ENCODE data around the gene PUM1.

Gene PUM1

DNA sequence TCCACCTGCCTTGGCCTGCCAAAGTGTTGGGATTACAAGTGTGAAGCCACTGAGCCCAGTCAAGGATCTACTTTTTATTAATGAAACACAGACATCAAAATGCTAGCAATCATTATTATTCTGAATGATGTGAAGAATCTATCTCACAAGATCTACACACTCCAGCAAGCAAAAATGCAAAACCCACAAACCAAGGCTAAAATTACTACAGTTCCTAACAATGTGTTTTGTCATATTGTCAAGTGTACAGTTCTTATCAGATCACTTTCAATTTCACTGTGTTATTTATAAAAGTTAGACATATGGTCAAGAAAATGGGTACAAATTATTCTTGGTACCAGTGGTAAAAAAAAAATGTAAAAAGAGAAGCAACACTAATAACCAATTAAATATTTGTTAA is 95.6 kb downstream of the PUM1 start:
- H3K27ac ChIP-seq = no peak overlapping the region
- TF ChIP-seq CTCF (conservative IDR thresholded peaks at IDR 0.05) (no peak), ZFX (IDR thresholded peaks at IDR 0.05) (no peak)

DNA sequence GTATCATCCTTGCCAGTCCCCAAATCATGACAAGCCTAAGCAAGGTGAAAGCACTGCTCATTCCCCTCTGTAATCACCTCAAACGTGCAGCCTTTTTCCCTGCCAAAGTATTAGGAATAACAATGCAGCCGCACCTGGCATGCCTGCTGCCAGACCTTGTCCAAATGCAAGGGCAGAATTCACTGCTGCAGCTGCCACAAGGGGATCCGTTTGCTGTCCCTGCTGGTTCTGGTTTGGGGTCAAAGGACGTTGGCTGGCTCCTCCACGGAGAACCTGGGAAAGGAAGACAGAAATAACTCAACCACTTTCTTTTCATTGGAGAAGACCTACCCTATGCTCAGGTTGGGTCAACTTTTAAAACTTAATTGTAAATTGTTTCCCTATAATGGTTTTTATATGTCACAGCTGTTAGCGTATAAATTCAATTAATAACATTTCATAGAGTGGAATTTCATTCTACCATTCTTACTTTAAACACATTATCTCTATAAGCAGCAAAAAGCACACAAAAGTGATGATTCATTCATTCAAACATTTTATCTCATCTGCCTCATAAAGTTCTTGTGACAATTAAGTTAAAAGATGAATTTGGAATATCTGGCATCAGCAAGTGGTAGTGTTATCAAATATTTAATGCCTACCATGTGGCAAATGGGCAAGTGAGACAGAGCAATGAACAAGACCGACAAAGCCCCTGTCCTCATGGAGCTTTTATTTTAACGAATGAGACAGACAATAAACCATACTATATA is 97.1 kb downstream of the PUM1 start:
- no peak for TF ChIP-seq ZFX (IDR thresholded peaks at IDR 0.05)
- TF ChIP-seq CTCF (conservative IDR thresholded peaks at IDR 0.05) = no peak
- H3K27ac ChIP-seq = no peak overlapping the region

GRCh38 chr1:30966690-30967369 is 98.7 kb downstream of the PUM1 start:
- TF ChIP-seq ZFX (IDR thresholded peaks at IDR 0.05) (no peak), CTCF (conservative IDR thresholded peaks at IDR 0.05) (no peak)
- H3K27ac ChIP-seq = no peak overlapping the region

DNA sequence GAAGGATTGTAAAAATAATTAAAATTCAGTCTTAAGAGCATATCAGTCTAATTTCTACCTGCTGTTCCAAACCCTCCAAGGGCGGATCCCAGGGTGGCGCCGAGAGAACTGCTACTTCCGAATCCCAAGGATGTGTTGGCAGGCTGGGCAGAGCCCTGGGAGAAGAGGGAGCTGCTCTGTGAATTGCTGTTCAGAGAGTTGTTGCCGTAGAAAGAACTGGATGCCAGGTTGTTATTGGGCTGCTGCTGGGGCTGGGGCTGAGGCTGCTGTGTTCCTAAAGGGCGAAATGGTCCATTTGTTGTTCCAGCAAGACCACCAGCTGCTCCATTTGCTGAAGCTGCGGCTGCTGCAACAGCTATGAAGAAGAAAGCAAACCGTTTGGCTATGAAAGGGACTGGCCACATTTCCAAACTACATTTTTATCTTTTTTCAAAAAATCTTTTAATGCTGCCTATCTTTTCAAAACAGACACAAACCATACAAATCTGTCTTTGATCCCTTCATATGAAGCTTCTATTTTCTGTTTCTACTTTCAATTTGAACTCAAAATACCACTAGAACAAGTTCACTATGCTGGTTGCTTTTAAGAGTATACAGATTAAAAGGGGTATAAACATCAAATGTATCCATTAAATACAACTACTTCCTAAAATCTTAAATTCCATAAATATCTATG is 99.5 kb downstream of the PUM1 start:
- TF ChIP-seq CTCF (conservative IDR thresholded peaks at IDR 0.05) (no peak), ZFX (IDR thresholded peaks at IDR 0.05) (no peak)

GRCh38 chr1:30964706-30965105 is 100.8 kb downstream of the PUM1 start:
- no peak overlapping the region for H3K27ac ChIP-seq
- TF ChIP-seq CTCF (conservative IDR thresholded peaks at IDR 0.05) = no peak
- no peak for TF ChIP-seq ZFX (IDR thresholded peaks at IDR 0.05)

More for the DNA sequence above, 99.5 kb downstream of the PUM1 start:
- no peak overlapping the region for H3K27ac ChIP-seq

GRCh38 chr1:30962609-30963508 is 102.7 kb downstream of the PUM1 start:
- TF ChIP-seq ZFX (IDR thresholded peaks at IDR 0.05) = no peak
- no peak for TF ChIP-seq CTCF (conservative IDR thresholded peaks at IDR 0.05)
- no peak overlapping the region for H3K27ac ChIP-seq
